ENCODE data around the gene MCU.
"Not testable (repeated sequence)": the region's sequence is repeated elsewhere in the genome, so short reads cannot be mapped to it uniquely, and the experiment has no call there.

Gene MCU

GRCh38 chr10:72911758-72912157 is 219.8 kb downstream of the MCU start:
- no peak for DNase-seq

GRCh38 chr10:72912736-72913135 is 220.8 kb downstream of the MCU start:
- no peak for DNase-seq

GRCh38 chr10:72913287-72913686 is 221.3 kb downstream of the MCU start:
- DNase-seq = no peak

- DNase-seq = not testable (repeated sequence)
These were observed 225.3 kb downstream of the MCU start for GRCh38 chr10:72917201-72917600.

- DNase-seq = not testable (repeated sequence)
These were observed 225.9 kb downstream of the MCU start for GRCh38 chr10:72917803-72918332.

GRCh38 chr10:72918352-72918751 is 226.4 kb downstream of the MCU start:
- DNase-seq = no peak

GRCh38 chr10:72921147-72921683 is 229.3 kb downstream of the MCU start:
- DNase-seq = not testable (repeated sequence)

- no peak for DNase-seq
These were observed 232.4 kb downstream of the MCU start for GRCh38 chr10:72924351-72924750.

GRCh38 chr10:72925951-72926465 is 234.1 kb downstream of the MCU start:
- DNase-seq = no peak

- no peak for DNase-seq
These were observed 235.5 kb downstream of the MCU start for GRCh38 chr10:72927485-72927884.

GRCh38 chr10:72928798-72929197 is 236.9 kb downstream of the MCU start:
- no peak for DNase-seq

- no peak for DNase-seq
These were observed 238.3 kb downstream of the MCU start for GRCh38 chr10:72930276-72930675.

- DNase-seq = no peak
These were observed 240.5 kb downstream of the MCU start for GRCh38 chr10:72932259-72933015.

- DNase-seq = no peak
These were observed 243.4 kb downstream of the MCU start for GRCh38 chr10:72935361-72935760.
